COLO668 (cell line): ENCODE results near the gene SPIN3.
A peak's percentile ranks its signal among the peaks of the same experiment; 100 is the strongest.
"Not testable (repeated sequence)": the region's sequence is repeated elsewhere in the genome, so short reads cannot be mapped to it uniquely, and the experiment has no call there.

Experiments used
- DNase-seq: peaks from one replicate; lab custom pipeline; 2025; ENCODE audit not compliant: unreplicated experiment; lab: John Stamatoyannopoulos, UW

SPIN3 gene

DNA sequence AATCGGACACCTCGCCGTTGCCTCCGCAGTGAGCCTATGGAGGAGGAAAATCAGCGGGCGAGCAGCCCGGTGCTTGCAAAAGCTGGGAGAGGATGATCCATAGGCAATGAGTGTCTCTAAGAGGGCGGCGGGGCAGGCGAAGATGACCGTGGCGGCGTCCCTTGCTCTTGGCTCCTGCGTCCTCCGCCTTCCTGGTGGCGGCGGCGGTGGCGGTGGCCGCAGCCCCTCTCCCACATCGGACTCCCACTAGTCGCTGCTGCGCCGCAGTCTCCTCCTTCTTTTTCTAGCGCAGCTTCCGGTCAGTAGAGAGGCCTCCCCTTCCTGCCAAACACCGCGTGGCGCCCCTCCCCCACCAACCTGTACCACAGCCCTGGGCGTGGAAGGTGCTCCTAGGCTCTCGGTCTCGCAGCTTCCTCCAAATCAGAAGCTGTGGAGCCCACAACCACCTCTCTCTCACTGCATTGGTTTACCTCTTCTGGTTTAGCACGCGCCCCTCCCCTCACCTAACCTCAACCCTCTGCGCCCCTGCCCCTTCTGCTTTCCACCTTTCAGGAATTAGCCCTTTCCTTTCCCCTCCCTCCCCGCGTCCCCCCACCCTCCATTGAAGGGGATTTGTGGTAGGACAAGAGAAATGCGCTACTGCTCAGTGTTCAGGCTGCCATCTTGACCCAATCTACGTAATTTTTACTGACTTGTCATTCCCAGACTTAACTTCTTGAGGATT is at the start of gene SPIN3:
Gene SPIN3 (minus strand): TSS at position 271 of the 724 bp plus-strand sequence. CDS start 594 bp downstream, outside the sequence.
- DNase-seq: peak; percentile 91

DNA sequence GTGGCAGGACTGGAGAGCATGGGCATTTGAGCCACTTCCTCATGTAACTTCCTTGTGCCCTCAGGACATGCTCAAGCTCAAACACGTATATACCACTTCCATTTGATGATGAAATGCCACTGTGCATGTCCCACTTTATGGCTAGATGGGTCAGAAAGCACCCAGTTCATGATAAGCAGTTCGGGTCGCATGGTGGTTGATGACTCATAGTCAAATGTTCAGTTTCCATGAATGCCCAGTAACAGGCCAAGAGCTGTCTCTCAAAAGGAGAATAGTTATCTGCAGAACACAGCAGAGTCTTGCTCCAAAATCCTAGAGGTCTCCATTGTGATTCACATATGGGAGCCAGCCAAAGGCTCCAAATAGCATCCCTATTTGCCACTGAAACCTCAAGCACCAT is 48.9 kb upstream of the SPIN3 start:
- DNase-seq: no peak

DNA sequence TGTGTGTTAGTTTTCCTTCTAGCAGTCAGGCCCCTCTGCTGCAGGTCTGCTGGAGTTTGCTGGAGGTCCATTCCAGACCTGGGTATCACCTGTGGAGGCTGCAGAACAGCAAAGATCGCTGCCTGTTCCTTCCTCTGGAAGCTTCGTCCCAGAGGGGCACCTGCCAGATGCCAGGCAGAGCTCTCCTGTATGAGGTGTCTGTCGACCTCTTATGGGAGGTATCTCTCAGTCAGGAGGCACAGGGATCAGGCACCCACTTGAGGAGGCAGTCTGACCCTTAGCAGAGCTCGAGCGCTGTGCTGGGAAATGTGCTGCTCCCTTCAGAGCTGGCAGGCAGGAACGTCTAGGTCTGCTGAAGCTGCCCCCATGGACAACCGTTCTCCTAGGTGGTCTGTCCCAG is 41.9 kb upstream of the SPIN3 start:
- DNase-seq: not testable (repeated sequence)

DNA sequence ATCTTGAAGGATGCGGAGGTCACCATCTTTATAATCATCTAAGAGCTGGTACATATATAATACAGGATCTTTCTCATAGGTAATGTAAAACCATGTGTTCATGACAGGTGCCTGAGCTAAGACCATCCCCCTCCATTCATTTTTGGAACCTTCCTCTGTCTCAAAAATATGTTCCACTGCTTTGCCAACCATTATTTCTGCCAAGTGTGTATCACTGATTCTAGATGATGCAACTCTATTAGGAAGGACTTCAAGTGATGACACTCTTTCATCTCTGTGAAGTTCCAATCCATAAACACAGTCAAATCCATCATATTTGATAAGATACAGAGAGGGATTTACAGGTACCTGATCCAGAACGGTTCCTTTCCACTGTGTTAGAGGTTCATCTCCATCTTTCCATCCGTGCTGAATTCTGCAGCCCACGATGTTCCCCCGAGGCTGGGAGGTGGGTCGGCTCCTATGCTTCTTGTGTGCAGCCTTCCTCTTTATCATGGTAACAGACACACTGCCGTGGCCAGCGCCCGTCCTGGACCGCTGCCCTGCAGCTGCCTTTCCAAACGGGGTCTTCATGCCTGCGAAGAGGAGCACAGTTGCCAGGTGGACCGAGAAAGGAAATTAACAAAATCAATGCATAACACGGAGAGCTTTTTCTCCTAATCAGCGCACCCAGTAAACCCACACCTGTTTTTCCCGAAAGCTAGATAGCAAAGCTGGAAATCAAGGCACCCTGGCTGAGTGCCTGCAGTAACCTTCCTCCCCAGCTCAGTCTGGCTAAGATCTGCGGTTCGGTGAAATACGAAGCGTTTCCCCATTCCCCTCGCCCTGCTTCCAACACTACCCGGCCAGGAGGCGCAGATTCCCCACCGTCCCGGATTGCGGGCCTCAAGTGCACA is 718 bp downstream of the SPIN3 start:
- DNase-seq: peak; percentile 13

DNA sequence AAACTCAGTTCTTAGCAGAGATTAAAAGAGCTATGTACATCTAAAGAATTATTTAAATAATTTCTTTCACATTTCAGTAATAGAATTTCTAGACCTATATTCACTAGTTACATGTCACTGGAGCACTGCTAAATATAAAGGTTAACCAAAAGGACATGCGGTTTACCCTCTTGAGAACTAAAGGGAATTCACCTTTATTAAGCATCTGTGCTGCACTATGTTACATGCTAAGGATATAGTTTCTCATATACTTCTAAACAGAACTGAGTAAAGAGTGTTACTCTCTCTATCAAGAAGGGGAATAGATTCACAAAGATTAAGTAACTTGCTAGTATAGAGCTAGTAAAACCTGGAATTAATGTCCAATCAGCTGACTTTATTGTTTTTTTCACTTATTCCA is 7.6 kb downstream of the SPIN3 start:
- no peak for DNase-seq

DNA sequence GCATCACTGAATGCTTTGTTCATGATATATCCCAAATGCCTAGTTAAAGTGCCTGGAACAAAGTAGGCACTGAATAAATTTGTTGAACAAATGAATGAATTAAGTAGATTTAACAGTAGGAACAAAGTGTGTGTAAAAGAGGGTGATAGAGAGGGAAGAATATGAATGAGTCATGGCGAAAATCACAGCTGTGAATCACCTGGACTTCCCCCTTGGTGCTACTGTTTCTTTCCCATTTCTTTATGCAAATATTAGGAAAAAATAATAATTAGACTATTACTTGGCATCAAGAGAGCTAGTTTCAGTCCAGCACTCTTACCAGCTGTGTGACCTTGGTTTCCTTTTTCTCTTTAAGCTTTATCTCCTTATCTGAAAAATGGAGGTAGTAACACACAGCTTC is 9.2 kb downstream of the SPIN3 start:
- no peak for DNase-seq

DNA sequence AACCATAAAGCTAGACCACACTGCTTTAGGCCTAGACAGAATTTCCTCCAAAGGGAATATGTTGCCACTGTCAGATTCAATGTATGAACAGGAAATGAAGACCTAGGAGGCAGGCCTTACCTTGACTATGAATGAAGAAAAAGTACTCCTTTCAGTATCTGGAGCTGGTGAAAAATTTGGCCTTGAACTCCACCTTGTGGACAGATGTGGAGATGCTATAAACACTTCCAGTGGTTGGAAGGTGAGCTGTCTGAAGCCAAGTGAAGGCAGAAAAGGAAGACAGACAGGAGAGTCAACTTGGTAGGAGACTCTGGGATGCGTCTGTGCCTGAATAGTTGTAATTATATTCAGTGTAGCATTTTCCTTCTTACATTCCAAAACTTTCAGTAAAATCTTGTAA is 17.2 kb downstream of the SPIN3 start:
- DNase-seq: peak; percentile 5

DNA sequence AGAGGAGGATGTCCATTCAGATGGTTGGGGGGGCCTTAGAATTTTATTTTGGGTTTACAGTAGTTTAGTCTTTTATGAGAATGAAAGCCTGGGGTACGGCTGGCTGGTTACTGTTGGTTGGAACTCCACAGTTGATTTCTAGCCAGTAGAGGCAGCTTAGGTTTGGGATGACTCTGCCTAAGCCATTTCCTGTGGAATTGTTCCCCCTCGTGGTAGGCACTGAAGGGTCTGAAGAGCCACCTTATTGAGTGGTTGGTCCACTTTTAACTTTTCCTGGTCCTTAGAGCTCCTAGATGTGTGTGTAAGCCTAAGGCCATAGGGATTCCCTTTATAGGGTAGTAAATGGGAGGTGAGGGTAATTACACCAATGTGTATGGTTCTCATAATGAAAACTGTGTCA is 19.7 kb downstream of the SPIN3 start:
- DNase-seq: no peak

DNA sequence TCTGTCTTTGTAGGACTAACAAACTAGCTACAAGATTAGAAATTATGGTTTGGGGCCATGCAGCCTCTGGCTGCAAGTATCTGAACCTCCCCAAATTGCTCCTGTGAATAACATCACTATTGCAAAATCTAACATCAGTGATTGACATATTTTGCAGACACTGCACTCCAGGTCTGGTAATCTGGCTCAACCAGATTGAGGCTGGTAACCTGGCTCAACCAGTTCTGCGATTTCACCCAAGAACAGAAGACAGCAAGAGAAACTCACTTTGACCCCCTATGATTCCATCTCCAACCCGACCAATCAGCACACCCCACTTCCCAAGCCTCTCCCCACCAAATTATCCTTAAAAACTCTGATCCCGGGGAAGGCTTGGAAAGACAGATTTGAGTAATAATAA is 20.9 kb downstream of the SPIN3 start:
- no peak for DNase-seq

DNA sequence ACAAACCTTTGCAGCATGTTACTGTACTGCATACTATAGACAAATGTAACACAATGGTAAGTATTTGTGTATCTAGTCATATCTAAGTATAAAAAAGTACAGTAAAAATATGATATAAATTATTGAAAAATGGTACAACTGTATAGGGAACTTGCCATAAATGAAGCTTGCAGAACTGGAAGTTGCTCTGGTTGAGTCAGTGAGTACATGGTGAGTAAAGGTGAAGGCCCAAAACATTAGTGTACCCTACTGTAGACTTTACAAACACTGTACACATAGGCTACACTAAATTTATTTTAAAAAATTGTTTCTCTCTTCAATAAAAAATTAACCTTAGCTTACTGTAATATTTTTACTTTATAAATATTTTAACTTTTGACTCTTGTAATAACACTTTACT is 25.8 kb downstream of the SPIN3 start:
- DNase-seq: no peak

DNA sequence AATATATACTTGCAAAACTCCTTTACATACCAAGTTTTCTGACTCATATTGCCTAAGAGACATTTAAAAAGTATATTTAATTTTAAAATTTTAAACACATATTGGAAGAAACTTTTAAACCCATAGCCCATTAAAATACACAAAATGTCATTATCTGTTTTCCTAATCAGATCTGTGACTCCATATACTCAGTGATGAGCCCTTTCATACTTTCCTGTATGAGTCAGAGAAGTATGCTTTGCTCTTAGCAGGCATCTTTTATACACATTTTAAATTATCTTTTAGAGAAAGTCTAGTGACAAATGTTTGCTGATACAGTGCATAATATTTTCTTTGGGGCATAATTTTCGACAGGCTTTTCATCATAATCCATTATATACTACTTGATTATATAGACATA is 26.4 kb downstream of the SPIN3 start:
- DNase-seq: no peak

DNA sequence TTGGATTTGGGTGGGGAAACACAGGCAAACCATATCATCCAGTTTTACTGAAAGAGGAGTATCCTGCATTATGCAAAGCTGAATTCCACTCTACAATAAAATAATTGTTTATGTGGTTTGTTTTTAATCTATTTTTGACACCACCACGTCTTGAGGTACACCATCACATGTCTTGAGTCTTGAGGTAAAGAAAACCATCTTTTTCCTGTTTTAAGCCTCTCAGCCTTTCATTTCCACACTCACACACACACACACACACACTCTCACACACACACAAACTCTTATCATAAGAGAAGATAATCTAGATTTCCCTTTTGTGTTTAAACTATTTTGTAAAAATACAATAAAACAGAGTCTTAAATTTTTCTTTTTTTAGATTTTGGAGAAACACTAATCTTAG is 32.0 kb downstream of the SPIN3 start:
- DNase-seq: no peak

DNA sequence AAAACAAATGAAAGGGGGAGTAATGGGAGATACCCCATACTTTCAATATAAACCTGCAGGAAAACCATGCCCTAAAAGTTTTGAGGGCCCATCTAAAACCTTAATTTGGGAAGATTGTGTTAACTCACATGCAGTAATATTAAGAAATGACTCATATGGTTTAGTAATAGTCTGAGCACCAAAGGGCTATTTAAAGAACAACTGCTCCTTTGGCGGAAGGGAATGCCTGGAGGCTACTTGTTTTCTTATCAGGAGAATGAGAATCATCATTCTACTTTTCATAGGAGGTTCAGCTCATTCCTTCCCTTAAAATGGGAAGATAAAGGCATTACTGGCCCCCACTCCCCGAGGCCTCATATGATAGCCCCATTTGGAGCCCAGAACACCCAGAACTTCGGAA is 47.6 kb downstream of the SPIN3 start:
- DNase-seq: no peak

DNA sequence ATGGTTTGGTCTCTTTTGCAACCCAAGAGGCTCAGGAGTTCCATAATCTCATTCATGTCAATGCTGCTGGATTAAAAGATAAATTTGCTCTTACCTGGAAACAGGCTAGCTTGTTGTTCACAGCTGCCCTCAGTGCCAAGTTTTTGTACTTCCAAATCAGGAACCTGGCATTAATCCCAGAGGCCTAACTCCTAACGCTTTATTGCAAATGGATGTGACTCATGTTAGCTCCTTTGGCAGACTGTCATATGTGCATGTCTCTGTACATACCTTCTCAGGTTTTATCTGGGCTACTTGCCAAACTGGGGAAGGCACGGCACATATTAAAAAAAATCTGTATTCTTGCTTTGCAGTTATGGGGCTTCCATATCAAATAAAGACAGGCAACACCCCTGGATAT is 49.1 kb downstream of the SPIN3 start:
- peak; percentile 12 for DNase-seq

DNA sequence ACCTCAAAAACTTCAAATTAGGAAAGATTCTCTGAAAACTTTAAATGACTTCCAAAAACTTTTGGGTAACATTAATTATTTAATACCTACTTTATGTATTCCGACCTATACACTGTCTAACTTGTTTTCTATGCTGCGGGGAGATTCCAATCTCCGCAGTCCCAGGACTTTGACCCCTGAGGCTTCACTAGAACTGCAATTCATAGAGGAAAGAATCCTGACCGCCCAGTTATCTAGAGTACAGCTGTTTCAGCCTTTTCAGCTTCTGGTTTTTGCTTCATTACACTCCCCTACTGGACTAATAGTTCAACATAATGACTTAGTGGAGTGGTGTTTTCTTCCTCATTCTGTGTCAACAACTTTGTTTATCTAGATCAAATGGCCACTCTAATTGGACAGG is 50.1 kb downstream of the SPIN3 start:
- DNase-seq: not testable (repeated sequence)

DNA sequence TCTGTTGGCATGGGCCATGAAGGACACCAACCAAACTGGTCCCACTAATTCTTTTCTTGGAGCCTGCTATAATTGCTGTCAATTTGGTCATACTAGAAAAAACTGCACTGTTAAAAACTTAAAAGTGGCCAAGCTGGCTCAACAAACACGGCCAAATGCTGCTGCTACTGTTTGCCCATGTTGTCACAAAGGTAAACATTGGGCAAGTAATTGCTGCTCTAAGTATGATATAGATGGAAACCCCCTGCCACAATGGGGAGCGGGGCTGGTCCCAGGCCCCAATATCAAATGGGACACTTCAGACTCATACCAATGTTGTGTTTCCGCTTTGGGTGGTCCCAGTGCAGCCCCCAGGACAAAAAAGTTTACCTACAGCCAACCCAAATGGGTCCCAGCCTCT is 52.1 kb downstream of the SPIN3 start:
- no peak for DNase-seq
